ENCODE results near the gene PRUNE2.

PRUNE2 gene

GRCh38 chr9:76654575-76654974 lies 251.3 kb downstream of the PRUNE2 start:
- H3K9me3 ChIP-seq (ENCODE audit: control insufficient read depth, low read length), result no peaks in the 10 kb centered on the region
- H3K9ac ChIP-seq (ENCODE audit: low read length), result peak overlapping the region; percentile 89
- H3K4me1 ChIP-seq (ENCODE audit: control insufficient read depth, insufficient read depth, low read length), result peaks cover 74% of the 10 kb centered on the region
- H3K4me3 ChIP-seq (ENCODE audit: low read length), result peak overlapping the region; percentile 38
- H3K36me3 ChIP-seq (ENCODE audit: control insufficient read depth, insufficient read depth, low read length, severe bottlenecking), result peaks cover 14% of the 10 kb centered on the region
- H3K27me3 ChIP-seq (replicated peaks; ENCODE audit: control insufficient read depth, insufficient read depth, low read length), result no peaks in the 10 kb centered on the region
- DNase-seq (ENCODE audit: low read depth), result peak; percentile 95

- peak overlapping the region; percentile 77 for H3K4me3 ChIP-seq (ENCODE audit: low read length)
- DNase-seq (ENCODE audit: low read depth), result peak; percentile 74
- H3K4me1 ChIP-seq (ENCODE audit: control insufficient read depth, insufficient read depth, low read length), result peaks cover 79% of the 10 kb centered on the region
- H3K9ac ChIP-seq (ENCODE audit: low read length), result peak overlapping the region; percentile 89
- H3K9me3 ChIP-seq (ENCODE audit: control insufficient read depth, low read length), result no peaks in the 10 kb centered on the region
- H3K36me3 ChIP-seq (ENCODE audit: control insufficient read depth, insufficient read depth, low read length, severe bottlenecking), result peaks cover 19% of the 10 kb centered on the region
- H3K27me3 ChIP-seq (replicated peaks; ENCODE audit: control insufficient read depth, insufficient read depth, low read length), result no peaks in the 10 kb centered on the region
These were observed 251.9 kb downstream of the PRUNE2 start for GRCh38 chr9:76654051-76654461.

GRCh38 chr9:76652894-76653293 lies 253.0 kb downstream of the PRUNE2 start:
- Histone ChIP-seq H3K9me3 (ENCODE audit: control insufficient read depth, low read length) (no peaks in the 10 kb centered on the region), H3K27me3 (replicated peaks; ENCODE audit: control insufficient read depth, insufficient read depth, low read length) (no peaks in the 10 kb centered on the region), H3K4me3 (ENCODE audit: low read length) (peak overlapping the region; percentile 77), H3K36me3 (ENCODE audit: control insufficient read depth, insufficient read depth, low read length, severe bottlenecking) (peaks cover 31% of the 10 kb centered on the region), H3K4me1 (ENCODE audit: control insufficient read depth, insufficient read depth, low read length) (peaks cover 74% of the 10 kb centered on the region), H3K9ac (ENCODE audit: low read length) (peak overlapping the region; percentile 89)
- DNase-seq (ENCODE audit: low read depth), result peak; percentile 35

- H3K36me3 ChIP-seq (ENCODE audit: control insufficient read depth, insufficient read depth, low read length, severe bottlenecking), result peaks cover 28% of the 10 kb centered on the region
- no peaks in the 10 kb centered on the region for H3K27me3 ChIP-seq (replicated peaks; ENCODE audit: control insufficient read depth, insufficient read depth, low read length)
- DNase-seq (ENCODE audit: low read depth), result peak; percentile 60
- peaks cover 62% of the 10 kb centered on the region for H3K4me1 ChIP-seq (ENCODE audit: control insufficient read depth, insufficient read depth, low read length)
- H3K9me3 ChIP-seq (ENCODE audit: control insufficient read depth, low read length), result no peaks in the 10 kb centered on the region
- H3K9ac ChIP-seq (ENCODE audit: low read length), result peak overlapping the region; percentile 89
- H3K4me3 ChIP-seq (ENCODE audit: low read length), result peak overlapping the region; percentile 77
These were observed 254.7 kb downstream of the PRUNE2 start for GRCh38 chr9:76651119-76651705.

GRCh38 chr9:76650692-76651091 lies 255.2 kb downstream of the PRUNE2 start:
- DNase-seq (ENCODE audit: low read depth), result no peak

DNA sequence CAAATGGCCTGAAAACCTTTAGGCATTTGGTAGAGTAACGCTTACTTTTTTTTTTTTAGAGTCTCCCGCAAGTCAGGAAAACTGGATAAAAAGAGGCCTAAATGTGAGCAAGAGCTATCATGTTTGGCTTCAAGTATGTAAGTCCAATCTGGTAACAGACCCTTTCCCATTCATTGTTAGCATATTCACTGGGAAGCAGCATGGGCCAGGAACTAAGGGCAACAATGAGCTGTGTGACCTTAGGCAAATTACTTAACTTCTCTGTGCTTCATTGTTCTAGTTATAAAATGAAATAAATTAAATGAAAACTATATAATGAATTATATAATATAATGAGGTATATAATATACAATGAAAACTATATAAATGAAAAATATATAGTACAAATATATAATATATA lies 256.0 kb downstream of the PRUNE2 start:
- H3K4me3 ChIP-seq (ENCODE audit: low read length), result peak overlapping the region; percentile 51
- H3K4me1 ChIP-seq (ENCODE audit: control insufficient read depth, insufficient read depth, low read length), result peaks cover 57% of the 10 kb centered on the region
- no peaks in the 10 kb centered on the region for H3K27me3 ChIP-seq (replicated peaks; ENCODE audit: control insufficient read depth, insufficient read depth, low read length)
- peaks cover 30% of the 10 kb centered on the region for H3K36me3 ChIP-seq (ENCODE audit: control insufficient read depth, insufficient read depth, low read length, severe bottlenecking)
- DNase-seq (ENCODE audit: low read depth), result no peak
- H3K9me3 ChIP-seq (ENCODE audit: control insufficient read depth, low read length), result no peaks in the 10 kb centered on the region
- H3K9ac ChIP-seq (ENCODE audit: low read length), result no peak overlapping the region

More at GRCh38 chr9:76650692-76651091, 255.2 kb downstream of the PRUNE2 start:
- Histone ChIP-seq H3K27me3 (replicated peaks; ENCODE audit: control insufficient read depth, insufficient read depth, low read length) (no peaks in the 10 kb centered on the region), H3K9me3 (ENCODE audit: control insufficient read depth, low read length) (no peaks in the 10 kb centered on the region), H3K4me1 (ENCODE audit: control insufficient read depth, insufficient read depth, low read length) (peaks cover 64% of the 10 kb centered on the region), H3K36me3 (ENCODE audit: control insufficient read depth, insufficient read depth, low read length, severe bottlenecking) (peaks cover 27% of the 10 kb centered on the region), H3K4me3 (ENCODE audit: low read length) (peak overlapping the region; percentile 77), H3K9ac (ENCODE audit: low read length) (peak overlapping the region; percentile 89)

GRCh38 chr9:76646249-76646648 lies 259.7 kb downstream of the PRUNE2 start:
- no peaks in the 10 kb centered on the region for H3K27me3 ChIP-seq (replicated peaks; ENCODE audit: control insufficient read depth, insufficient read depth, low read length)
- H3K36me3 ChIP-seq (ENCODE audit: control insufficient read depth, insufficient read depth, low read length, severe bottlenecking), result peaks cover 62% of the 10 kb centered on the region
- no peak overlapping the region for H3K9ac ChIP-seq (ENCODE audit: low read length)
- H3K4me1 ChIP-seq (ENCODE audit: control insufficient read depth, insufficient read depth, low read length), result peaks cover 24% of the 10 kb centered on the region
- no peak overlapping the region for H3K4me3 ChIP-seq (ENCODE audit: low read length)
- H3K9me3 ChIP-seq (ENCODE audit: control insufficient read depth, low read length), result no peaks in the 10 kb centered on the region
- DNase-seq (ENCODE audit: low read depth), result no peak

DNA sequence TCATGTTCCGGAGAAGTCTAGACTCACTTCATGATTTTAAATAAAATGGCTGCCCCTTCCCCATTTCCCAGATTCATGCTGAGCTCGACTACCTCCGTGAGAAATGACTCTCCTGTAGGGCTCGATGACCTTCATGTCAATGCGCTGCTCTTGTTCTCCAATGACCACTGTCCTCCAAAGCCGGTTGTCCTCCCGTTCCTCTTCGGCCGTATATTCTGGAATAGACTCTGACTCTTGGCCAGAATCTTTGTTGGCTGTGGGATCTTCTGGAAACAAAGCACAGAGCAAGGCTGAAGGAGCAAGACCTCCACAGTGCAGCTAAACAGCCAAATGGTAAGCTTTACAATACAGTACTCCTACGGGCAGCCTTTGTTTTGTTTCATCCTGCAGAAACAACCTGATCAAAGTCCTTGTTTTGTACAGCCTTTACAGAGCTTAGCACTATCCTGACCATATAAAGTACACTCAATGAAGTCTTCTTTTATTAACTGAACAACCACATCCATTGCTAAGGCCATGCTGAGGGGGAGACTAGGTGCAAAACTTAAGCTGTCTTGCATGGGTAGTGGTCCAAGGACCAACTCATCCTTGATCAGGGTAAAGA lies 261.2 kb downstream of the PRUNE2 start:
- DNase-seq (ENCODE audit: low read depth), result no peak
- H3K27me3 ChIP-seq (replicated peaks; ENCODE audit: control insufficient read depth, insufficient read depth, low read length), result no peaks in the 10 kb centered on the region
- no peak overlapping the region for H3K9ac ChIP-seq (ENCODE audit: low read length)
- no peak overlapping the region for H3K4me3 ChIP-seq (ENCODE audit: low read length)
- no peaks in the 10 kb centered on the region for H3K9me3 ChIP-seq (ENCODE audit: control insufficient read depth, low read length)
- peaks cover 77% of the 10 kb centered on the region for H3K36me3 ChIP-seq (ENCODE audit: control insufficient read depth, insufficient read depth, low read length, severe bottlenecking)
- H3K4me1 ChIP-seq (ENCODE audit: control insufficient read depth, insufficient read depth, low read length), result peaks cover 16% of the 10 kb centered on the region

DNA sequence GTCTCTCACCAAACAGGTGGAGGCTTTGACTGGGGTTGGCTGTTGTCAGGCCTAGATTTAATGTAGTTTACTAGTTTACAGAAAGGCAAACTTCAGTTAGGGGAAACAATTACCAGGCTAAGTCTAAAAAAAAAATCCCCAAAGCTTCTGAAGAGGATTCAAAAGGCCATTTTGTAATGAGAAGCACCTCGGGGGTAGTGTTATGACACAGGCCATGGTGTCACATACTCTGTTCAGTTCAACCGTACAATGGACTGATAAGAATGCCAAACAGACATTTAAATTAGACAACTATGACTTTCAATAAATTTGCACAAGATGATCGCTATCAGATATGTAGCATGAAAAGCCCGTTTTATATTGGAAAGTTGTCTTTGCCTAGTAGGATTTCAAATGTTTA lies 261.7 kb downstream of the PRUNE2 start:
- Histone ChIP-seq H3K4me3 (ENCODE audit: low read length) (no peak overlapping the region), H3K36me3 (ENCODE audit: control insufficient read depth, insufficient read depth, low read length, severe bottlenecking) (peaks cover 78% of the 10 kb centered on the region), H3K9ac (ENCODE audit: low read length) (no peak overlapping the region), H3K4me1 (ENCODE audit: control insufficient read depth, insufficient read depth, low read length) (peaks cover 11% of the 10 kb centered on the region), H3K27me3 (replicated peaks; ENCODE audit: control insufficient read depth, insufficient read depth, low read length) (no peaks in the 10 kb centered on the region), H3K9me3 (ENCODE audit: control insufficient read depth, low read length) (no peaks in the 10 kb centered on the region)
- no peak for DNase-seq (ENCODE audit: low read depth)

DNA sequence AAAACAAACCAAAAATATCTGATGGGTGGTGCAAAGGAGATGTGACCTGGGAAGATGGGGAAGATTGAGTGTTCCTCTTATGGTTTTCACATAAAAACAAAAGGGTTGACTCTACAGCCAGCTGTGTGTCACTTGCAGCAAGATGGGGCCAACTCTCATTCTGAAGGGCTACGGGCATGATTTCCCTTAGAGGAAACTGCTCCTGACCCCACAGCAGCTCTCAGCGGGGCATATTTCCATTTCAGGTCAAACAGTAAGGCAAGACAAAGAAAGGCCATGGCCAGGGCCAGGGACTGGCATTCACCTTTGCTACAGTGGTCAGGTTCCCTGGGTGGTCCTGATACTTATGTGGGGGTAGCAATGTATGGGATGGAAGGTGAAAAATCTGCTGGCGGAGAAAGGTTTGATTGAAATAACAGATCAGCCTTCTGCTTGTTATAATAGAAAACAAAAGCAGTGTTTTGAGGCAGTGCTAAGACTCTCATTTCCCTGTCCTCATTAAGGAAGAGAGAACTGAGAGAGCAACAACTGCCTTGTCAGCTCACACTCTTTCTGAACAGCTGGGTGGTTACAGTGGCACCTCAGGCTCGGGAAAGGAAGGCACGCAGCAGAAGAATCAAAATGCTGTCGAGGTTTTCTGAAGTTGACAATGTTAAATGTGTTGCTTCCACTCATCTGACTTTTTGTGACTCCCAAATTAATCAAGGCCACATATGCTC lies 262.4 kb downstream of the PRUNE2 start:
- H3K27me3 ChIP-seq (replicated peaks; ENCODE audit: control insufficient read depth, insufficient read depth, low read length), result no peaks in the 10 kb centered on the region
- H3K9ac ChIP-seq (ENCODE audit: low read length), result no peak overlapping the region
- no peak for DNase-seq (ENCODE audit: low read depth)
- H3K9me3 ChIP-seq (ENCODE audit: control insufficient read depth, low read length), result no peaks in the 10 kb centered on the region
- H3K4me1 ChIP-seq (ENCODE audit: control insufficient read depth, insufficient read depth, low read length), result peaks cover 11% of the 10 kb centered on the region
- H3K36me3 ChIP-seq (ENCODE audit: control insufficient read depth, insufficient read depth, low read length, severe bottlenecking), result peaks cover 78% of the 10 kb centered on the region
- H3K4me3 ChIP-seq (ENCODE audit: low read length), result no peak overlapping the region

- Histone ChIP-seq H3K9me3 (ENCODE audit: control insufficient read depth, low read length) (no peaks in the 10 kb centered on the region), H3K27me3 (replicated peaks; ENCODE audit: control insufficient read depth, insufficient read depth, low read length) (no peaks in the 10 kb centered on the region), H3K4me1 (ENCODE audit: control insufficient read depth, insufficient read depth, low read length) (peaks cover 11% of the 10 kb centered on the region), H3K9ac (ENCODE audit: low read length) (no peak overlapping the region), H3K36me3 (ENCODE audit: control insufficient read depth, insufficient read depth, low read length, severe bottlenecking) (peaks cover 78% of the 10 kb centered on the region), H3K4me3 (ENCODE audit: low read length) (no peak overlapping the region)
- no peak for DNase-seq (ENCODE audit: low read depth)
These were observed 263.2 kb downstream of the PRUNE2 start for GRCh38 chr9:76642701-76643209.
